Central memory CD4-positive, alpha-beta T cell (primary cell): ENCODE measurements around the gene INIP.

ENCODE experiments used
- DNase-seq: peaks from one replicate; pipeline ENCODE4 v3.0.0; 2022

The INIP gene

GRCh38 chr9:112669326-112669725, 48.6 kb downstream of the INIP start:
- no peak for DNase-seq

GRCh38 chr9:112665347-112665746, 52.6 kb downstream of the INIP start:
- no peak for DNase-seq

DNA sequence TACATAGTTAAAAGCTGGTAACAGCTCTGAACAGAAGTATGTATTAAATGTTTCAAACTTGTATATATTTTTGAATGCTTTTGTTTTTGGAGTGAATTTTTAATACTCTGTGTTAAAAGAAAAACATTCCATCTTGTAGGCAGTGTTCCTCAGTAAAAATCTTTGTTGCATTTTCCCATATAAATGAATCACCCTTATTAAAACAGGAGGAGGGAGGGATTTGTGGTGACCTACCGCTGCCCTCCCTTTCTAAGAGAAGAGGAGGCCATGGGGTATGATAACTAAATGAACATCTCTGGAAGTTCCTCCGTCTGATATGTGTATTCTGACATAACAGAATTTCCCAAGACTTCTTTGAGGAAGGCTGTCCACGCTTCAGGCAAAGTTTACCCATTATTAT, 53.4 kb downstream of the INIP start:
- no peak for DNase-seq

GRCh38 chr9:112663681-112664080, 54.2 kb downstream of the INIP start:
- no peak for DNase-seq

DNA sequence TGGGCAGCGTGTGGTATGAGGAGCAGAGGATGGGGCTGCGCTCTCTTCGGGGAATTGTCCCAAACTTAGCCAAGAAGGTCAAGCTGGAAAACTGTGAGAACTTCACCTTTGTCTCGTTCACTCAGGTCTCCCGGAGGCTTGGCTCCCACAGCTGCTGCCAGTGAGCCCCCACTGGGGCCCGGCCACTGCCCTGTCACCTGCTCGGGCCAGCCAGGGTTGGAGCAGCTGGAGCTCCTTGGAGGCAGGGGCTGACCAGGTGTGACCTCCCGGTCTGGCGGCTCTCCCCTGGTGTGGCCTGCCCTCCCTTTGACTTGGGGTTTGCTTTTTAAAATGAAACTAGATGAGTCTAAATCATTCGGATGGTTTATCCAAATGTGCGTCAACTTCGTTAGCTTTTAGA, 58.0 kb downstream of the INIP start:
- DNase-seq: no peak

DNA sequence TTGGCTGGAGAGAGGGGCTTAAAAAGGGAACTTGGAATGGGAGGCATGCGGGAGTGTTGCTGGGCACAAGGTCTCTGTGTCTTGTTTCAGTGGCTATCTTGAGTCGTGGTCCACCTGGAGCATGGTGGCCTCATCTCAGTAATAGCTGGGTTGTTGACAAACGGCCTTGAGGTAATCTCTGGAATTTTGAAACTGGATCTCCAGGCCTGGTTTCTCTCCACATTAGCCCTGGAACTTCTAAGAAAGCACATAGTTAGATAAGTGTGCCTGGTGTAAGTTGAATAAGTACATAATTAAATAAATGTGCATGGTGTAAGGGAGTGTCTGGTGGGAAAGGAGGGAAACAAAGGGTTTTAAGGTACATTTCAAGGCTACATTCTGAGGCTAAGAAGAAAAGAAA, 62.2 kb downstream of the INIP start:
- DNase-seq: no peak

DNA sequence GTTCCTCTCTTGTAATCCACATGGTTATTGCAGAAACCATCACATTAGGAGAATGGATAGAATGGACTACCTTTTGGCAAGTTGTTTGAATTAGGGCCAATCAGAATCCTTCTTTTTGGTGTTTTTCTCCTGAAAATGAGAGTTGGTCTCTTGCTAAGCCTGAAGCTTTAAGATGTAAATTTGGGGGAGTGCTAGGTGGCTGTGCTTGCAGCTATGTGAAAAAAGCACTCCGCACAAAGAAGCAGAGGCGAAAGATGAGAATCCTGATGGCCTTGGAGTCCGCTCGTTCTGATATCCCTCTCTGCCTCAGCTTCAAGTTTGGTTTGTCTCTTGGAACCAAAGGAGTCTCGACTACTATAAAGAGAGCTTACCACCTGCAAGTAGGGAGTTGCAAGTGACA, 63.6 kb downstream of the INIP start:
- no peak for DNase-seq

- DNase-seq: no peak
These were observed 69.3 kb downstream of the INIP start for GRCh38 chr9:112648624-112649023.

DNA sequence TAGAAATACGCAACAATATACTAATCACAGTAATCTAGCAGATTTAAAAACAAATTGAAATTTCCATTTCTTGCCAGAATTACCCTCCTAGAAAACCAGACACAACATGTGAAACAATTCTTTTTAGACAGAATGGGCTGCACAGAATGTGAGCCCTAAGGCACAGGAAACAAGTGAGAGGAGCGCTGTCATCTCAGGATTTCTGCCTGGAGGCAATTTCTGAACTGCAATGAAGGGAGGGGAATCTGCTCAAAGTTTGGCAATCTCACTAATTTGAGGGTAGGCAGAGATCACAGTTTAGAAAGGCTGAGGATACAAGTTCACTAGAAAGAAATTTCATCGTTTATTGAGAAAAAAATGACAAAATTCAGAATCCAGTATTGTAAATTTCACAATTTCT, 70.3 kb downstream of the INIP start:
- DNase-seq: no peak

GRCh38 chr9:112642126-112642525, 75.8 kb downstream of the INIP start:
- DNase-seq: no peak

GRCh38 chr9:112640311-112640710, 77.6 kb downstream of the INIP start:
- DNase-seq: no peak
